SU-DHL-6 (cell line): ENCODE data around the gene BICC1.

ENCODE experiments used
- H2AFZ ChIP-seq: fragments of 200-600 bp; sonication (generic); 2 replicates; pipeline ENCODE4 v1.6.1; 2014; ENCODE audit warnings: low read depth, mild to moderate bottlenecking, moderate library complexity, mixed read lengths, antibody characterized with exemption, low read length; ENCODE audit not compliant: severe bottlenecking
- H3F3A ChIP-seq: fragments of 200-600 bp; shearing (Covaris generic); 2 replicates; pipeline ENCODE4 v1.6.0; 2016; ENCODE audit warnings: antibody characterized with exemption, mild to moderate bottlenecking; ENCODE audit not compliant: insufficient read depth
- H3K27ac ChIP-seq: fragments of 200-600 bp; sonication (generic); 2 replicates; pipeline ENCODE4 v1.5.1; 2016; ENCODE audit warnings: low read depth, mild to moderate bottlenecking, low read length, moderate library complexity, mixed read lengths
- H3K27me3 ChIP-seq: fragments of 200-600 bp; sonication (generic), shearing (Covaris generic); 2 replicates; pipeline ENCODE4 v1.6.0; 2014; ENCODE audit warnings: mild to moderate bottlenecking, low read length
- H3K36me3 ChIP-seq: fragments of 200-600 bp; sonication (generic); 2 replicates; pipeline ENCODE4 v1.6.1; 2014; ENCODE audit warnings: mild to moderate bottlenecking, low read length, mixed read lengths
- H3K4me2 ChIP-seq: fragments of 300-600, 200-600 bp; shearing (Covaris generic), sonication (generic); 2 replicates; pipeline ENCODE4 v1.6.0; 2014; ENCODE audit warnings: low read length, low read depth, mild to moderate bottlenecking; ENCODE audit not compliant: poor library complexity, severe bottlenecking
- H3K4me3 ChIP-seq: fragments of 200-600 bp; sonication (generic); 2 replicates; pipeline ENCODE4 v1.5.1; 2014; ENCODE audit warnings: antibody characterized with exemption, low read length, mild to moderate bottlenecking, mixed read lengths; ENCODE audit not compliant: insufficient read depth, poor library complexity, severe bottlenecking
- H3K79me2 ChIP-seq: fragments of 200-600 bp; sonication (generic); 2 replicates; pipeline ENCODE4 v1.6.1; 2014; ENCODE audit warnings: mild to moderate bottlenecking, low read length, moderate library complexity; ENCODE audit not compliant: insufficient read depth
- H3K9ac ChIP-seq: fragments of 200-600 bp; sonication (generic); 2 replicates; pipeline ENCODE4 v1.7.0; 2014; ENCODE audit warnings: mild to moderate bottlenecking, low read length
- H3K9me2 ChIP-seq: fragments of 200-600 bp; sonication (generic); replicated peaks from 2 replicates; pipeline ENCODE4 v1.6.1; 2014; ENCODE audit warnings: low read length; ENCODE audit not compliant: insufficient read depth
- H3K9me3 ChIP-seq: fragments of 200-600 bp; sonication (generic); 2 replicates; pipeline ENCODE4 v1.6.1; 2014; ENCODE audit warnings: low read length, mixed read lengths; ENCODE audit not compliant: insufficient read depth
- H4K20me1 ChIP-seq: fragments of 200-600 bp; sonication (generic); 2 replicates; pipeline ENCODE4 v1.6.1; 2014; ENCODE audit warnings: low read depth, mild to moderate bottlenecking, antibody characterized with exemption, low read length, moderate library complexity, mixed read lengths
- EZH2phosphoT487 ChIP-seq: fragments of 200-600 bp; sonication (generic), shearing (Covaris generic); conservative IDR thresholded peaks from 2 replicates; pipeline ENCODE4 v1.6.1; 2018; ENCODE audit warnings: mild to moderate bottlenecking, antibody characterized with exemption, low read length, moderate library complexity, mixed read lengths
- TF ChIP-seq, protein P1 (sequence below): fragments of 200-600 bp; sonication (generic); IDR thresholded peaks from one replicate; pipeline ENCODE4 v1.5.1; 2017; ENCODE audit warnings: antibody characterized with exemption, mild to moderate bottlenecking, low read length, moderate library complexity; ENCODE audit not compliant: insufficient read depth, poor library complexity, severe bottlenecking

Gene BICC1

DNA sequence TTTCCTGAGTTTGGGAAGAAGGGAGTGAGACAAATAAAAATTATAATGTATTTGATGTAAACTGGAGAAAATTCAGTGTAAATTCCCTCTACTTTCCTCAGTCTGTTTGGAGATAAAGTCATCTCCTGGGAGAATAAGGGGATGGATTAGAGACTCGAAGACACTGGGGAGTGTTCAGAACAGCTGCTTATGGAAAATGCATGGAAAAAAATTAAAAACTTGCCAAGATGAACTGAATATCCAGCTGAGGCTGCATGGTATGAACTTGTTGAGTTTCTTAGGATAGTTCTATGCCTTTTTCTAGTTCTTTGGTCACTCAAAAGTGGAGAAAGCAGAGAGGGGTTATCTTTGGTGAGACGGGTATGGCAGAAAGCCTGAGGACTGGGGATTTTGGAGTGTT is 210.5 kb downstream of the BICC1 start:
- Histone ChIP-seq H3K36me3 (no peaks in the 10 kb centered on the region), H3K27ac (no peak overlapping the region), H3K27me3 (no peaks in the 10 kb centered on the region), H3K9ac (no peak overlapping the region), H4K20me1 (no peaks in the 10 kb centered on the region), H2AFZ (no peak overlapping the region), H3K79me2 (no peaks in the 10 kb centered on the region), H3K9me3 (no peaks in the 10 kb centered on the region), H3K4me2 (no peak overlapping the region), H3F3A (no peaks in the 10 kb centered on the region), H3K4me3 (no peak overlapping the region), H3K9me2 (no peaks in the 10 kb centered on the region)
- TF ChIP-seq, protein P1, sequence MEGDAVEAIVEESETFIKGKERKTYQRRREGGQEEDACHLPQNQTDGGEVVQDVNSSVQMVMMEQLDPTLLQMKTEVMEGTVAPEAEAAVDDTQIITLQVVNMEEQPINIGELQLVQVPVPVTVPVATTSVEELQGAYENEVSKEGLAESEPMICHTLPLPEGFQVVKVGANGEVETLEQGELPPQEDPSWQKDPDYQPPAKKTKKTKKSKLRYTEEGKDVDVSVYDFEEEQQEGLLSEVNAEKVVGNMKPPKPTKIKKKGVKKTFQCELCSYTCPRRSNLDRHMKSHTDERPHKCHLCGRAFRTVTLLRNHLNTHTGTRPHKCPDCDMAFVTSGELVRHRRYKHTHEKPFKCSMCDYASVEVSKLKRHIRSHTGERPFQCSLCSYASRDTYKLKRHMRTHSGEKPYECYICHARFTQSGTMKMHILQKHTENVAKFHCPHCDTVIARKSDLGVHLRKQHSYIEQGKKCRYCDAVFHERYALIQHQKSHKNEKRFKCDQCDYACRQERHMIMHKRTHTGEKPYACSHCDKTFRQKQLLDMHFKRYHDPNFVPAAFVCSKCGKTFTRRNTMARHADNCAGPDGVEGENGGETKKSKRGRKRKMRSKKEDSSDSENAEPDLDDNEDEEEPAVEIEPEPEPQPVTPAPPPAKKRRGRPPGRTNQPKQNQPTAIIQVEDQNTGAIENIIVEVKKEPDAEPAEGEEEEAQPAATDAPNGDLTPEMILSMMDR = no peak
- no peak for TF ChIP-seq EZH2phosphoT487

DNA sequence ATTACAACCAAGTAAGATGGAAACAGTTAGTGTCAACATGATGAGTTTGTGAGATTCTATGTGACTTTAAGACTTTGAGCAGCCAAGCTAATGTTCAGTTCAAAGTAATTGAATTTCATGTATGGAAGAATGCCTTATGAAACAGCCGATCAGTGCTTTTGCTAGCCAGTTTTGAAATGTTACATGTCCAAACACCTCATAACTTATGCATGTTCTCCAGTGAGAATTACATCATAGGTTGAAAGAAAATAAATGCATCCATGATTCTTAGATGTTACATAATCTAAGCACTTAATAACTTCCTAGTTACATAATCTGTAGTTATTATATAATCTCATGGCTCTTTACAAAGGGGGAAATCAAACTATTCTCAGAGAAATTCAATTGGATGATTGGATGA is 211.3 kb downstream of the BICC1 start:
- Histone ChIP-seq H3K27me3 (no peaks in the 10 kb centered on the region), H3K9me3 (no peaks in the 10 kb centered on the region), H3K4me2 (no peak overlapping the region), H3K9ac (no peak overlapping the region), H3K27ac (no peak overlapping the region), H2AFZ (no peak overlapping the region), H3F3A (no peaks in the 10 kb centered on the region), H3K4me3 (no peak overlapping the region), H3K36me3 (no peaks in the 10 kb centered on the region), H3K79me2 (no peaks in the 10 kb centered on the region), H3K9me2 (no peaks in the 10 kb centered on the region), H4K20me1 (no peaks in the 10 kb centered on the region)
- no peak for TF ChIP-seq EZH2phosphoT487
- TF ChIP-seq, protein P1 = no peak

DNA sequence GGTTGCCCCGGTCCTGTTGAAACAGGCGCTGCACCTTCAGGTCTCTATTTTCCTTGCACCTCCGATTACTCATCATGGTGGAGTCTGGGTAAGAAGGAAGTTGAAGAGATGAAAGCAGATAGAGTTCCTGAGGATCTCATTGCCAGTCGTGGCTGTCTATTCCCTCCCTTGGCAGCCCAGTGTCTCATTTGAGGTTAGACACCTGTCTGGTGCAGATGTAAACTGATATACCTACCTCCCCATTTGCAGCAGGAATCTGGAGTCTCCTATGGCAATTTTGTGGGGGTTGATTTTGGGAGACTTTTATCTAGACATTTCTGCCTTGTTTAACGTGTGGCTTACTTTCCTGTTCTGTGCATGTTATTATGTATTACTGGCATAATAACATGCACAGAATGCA is 212.1 kb downstream of the BICC1 start:
- Histone ChIP-seq H3K4me3 (no peak overlapping the region), H3K36me3 (no peaks in the 10 kb centered on the region), H4K20me1 (no peaks in the 10 kb centered on the region), H3K27ac (no peak overlapping the region), H3K9me2 (no peaks in the 10 kb centered on the region), H3K4me2 (no peak overlapping the region), H3K79me2 (no peaks in the 10 kb centered on the region), H3K9ac (no peak overlapping the region), H3K9me3 (no peaks in the 10 kb centered on the region), H3F3A (no peaks in the 10 kb centered on the region), H2AFZ (no peak overlapping the region), H3K27me3 (no peaks in the 10 kb centered on the region)
- no peak for TF ChIP-seq EZH2phosphoT487
- TF ChIP-seq, protein P1 = no peak
